ENCODE results near the gene MYBPC2.
"Not testable (repeated sequence)": the region's sequence is repeated elsewhere in the genome, so short reads cannot be mapped to it uniquely, and the experiment has no call there.

MYBPC2 gene

DNA sequence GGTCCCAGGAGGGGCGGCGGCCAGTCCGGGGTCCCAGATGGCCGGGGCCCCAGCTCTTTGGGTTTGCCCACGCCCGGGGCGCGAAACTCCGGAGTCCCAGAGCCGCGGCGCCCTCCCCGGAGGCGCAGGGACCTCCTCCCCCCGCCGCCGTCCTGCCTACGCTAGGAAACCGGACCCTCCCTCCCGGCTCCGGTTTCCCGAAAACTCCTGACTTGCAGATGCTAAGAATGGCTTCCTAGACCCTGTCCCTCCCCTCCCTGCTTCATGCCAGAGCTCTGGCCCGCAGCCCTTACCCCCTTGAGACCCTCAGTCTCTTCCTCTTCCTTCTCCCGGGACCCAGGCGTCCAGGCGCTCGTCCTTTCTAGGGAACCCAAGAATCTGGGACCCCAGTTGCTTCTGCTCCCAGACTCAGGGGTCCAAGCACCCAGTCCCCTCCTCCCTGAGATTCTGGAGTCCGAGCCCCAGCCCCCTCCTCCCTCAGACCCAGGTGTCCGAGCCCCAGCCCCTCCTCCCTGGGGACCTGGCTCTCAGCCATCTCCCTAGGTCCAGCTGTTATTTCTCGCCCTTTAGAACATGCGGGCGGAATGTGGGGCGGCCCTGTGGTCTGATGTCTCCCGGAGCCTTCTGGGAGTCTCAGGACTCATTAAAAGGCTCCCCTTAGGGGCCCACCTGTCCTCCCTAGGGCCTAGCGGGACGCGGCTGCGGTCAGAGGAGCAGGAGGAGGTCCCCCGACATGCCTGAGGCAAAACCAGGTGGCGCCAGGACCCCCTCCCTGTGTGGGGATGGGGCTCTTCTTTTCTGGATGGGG is at the start of gene MYBPC2:
TSS of gene MYBPC2 (plus strand) at position 672 of the 808 bp plus-strand sequence. CDS start at position 734, 62 bp downstream.
- DNase-seq, result peak; percentile 5

DNA sequence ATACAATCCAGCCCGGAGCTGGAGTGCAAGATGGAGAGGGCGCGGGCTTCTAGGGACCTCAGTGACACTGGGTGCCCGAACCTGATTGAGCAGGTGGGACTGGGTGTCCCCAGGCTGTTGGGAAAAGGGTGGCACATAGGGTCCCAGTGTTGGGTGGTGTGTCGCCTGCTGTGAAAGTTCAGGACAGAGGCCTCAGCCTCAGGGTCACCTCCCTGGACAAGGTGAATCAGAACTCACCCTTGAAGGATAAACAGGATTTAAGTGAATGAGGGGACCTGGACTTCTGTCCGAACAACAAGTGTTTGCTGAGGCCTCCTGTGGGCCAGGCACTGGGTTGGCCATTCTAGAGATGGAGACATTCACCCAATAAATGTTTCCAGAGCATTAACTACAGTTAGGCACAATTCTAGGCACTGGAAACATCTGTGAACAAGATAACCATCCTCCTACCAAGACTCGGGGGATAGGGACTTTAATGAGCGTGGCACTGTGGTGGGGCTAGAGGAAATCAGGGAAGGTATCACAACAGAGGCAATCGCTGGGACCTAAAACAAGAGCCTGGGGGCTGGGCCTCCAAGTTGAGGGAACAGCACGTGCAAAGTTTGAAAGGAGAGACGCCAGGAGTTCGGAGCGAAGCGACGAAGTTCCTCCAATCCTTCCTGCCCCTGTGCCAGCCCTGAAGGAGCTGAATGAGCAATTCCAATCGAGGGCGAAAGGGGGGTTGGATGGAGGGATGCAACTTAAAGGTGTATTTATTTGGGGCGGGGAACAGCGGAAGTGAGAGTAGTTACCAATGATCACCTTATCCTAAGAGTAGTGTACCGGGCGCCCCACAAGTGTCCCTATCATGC is 49.5 kb upstream of the MYBPC2 start:
- DNase-seq, result no peak

DNA sequence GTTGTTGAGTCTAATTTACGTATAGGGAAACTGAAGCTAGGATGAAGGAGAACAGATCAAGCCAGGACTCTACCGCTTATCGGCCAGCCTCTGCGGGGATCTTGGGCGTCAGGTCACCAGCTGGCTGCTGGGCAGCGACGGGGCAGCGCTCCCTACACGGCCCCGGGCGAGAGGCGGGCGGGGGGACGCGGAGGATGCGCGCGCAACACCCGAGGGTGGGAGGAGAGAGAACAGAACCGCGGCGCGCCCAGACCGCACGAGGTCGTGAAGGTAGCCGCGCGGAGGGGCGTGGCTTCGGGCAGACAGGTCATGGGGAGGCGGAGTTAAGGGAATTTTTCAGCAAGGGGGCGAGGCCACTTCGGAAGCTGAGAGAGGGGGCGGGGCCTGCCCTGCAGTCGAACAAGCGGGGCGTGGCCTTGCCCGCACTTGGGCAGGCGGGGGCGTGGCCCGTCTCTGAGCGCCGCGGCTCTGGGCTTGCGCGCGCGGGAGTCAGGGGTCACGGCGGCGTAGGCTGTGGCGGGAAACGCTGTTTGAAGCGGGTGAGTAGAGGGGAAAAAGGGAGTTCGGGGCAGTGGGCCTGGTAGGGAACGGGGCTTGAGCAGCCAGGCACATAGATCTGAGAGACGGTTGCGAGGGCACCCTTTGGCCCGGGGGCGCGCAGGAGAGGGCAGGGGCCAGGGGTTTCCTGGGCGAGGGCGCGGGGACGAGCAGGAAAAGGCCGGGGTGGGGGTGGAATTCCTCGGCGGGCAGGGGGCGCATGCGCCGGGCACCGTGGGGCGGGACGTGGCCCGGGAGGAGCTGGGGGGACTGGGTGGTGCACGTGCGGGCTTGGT is 48.6 kb upstream of the MYBPC2 start, which contains the start of gene POLD1:
TSS of gene POLD1 (plus strand) at position 496 of the 833 bp plus-strand sequence. CDS start 14,505 bp downstream, outside the sequence.
- DNase-seq, result peak; percentile 96

DNA sequence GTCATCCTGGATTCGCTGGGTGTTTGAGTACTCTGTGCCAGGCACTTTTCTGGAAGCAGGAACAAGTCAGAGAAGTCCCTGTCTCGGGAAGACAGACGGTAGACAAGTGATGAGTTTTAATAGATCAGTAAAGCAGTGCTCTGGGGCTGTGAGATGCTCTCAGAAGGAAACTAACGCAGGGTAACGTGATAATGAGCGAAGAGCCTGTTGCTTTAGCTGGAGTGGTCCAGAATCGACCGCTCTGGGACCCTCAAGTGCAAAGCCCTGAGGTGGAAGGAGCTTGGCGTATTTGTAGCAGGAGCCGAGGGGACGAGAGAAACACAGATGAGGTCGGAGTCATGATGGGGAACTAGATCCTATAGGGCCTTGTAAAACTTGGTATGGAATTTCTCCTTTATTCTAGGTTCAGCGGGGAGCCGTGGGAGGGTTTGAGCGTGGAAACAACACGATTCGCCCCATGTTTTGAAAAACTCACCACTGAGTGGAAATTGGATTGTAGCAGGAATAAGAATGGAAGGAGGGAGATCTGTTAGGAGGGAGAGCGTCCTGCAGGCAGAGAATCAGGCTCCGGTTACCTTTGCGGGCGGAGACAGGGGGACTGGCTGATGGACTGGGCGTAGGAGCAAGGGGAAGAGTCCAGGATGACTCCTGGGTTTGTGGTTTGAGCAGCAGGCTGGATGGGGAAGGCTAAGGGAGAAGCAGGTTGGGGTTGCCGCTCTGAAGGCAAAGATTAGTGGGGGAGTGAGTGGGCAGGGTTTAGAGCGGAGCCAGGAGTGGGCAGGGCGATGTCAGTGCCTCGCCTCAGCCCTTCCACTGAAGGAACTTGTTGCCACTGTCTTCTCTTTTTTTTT is 47.8 kb upstream of the MYBPC2 start:
- no peak for DNase-seq

DNA sequence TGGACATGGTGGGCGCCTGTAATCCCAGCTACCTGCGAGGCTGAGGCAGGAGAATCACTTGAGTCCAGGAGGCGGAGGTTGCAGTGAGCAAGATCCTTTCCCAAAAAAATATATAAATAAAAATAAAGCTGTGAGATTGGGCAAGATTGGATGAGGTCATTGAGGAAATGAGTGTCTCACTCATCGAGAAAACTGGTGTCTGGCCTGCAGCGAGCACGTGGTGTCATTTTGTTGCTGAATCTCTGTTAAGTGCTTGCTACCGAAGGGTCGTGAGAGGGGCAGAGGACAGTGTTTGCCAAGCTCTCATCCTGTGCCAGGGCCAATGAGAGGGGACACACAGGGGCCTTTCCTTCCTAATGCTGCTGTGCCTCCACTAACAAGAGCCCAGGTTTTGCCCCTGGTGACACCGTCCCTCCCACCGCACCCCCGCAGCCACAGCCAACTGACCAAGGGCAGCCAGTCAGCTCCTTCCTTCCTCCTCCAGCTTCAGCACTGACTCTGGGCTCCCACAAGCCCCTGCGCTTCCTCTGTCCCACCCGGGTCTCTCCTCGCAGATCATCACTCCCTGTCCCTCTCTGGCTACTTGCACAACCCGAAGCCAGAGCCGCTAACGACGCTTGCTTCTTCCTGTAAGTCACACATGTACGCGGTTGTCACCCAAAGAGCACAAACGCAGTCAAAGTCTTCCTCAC is 45.4 kb upstream of the MYBPC2 start:
- no peak for DNase-seq

DNA sequence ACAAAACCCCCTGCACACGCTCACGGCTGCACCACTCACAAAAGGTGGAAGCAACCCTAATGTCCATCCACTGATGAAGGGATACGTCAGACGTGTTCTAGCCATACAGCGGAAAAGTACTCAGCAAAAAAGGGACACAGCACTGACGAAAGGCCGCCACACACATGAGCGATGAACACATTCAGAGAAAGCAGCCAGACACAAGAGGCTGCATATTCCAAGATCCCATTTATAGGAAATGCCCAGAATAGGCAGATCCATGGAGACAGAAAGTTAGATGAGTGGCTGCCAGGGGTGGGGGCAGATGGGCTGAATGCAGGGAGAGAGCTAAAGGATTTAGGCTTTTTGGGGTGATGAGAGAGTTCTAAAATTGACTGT is 44.8 kb upstream of the MYBPC2 start:
- no peak for DNase-seq

DNA sequence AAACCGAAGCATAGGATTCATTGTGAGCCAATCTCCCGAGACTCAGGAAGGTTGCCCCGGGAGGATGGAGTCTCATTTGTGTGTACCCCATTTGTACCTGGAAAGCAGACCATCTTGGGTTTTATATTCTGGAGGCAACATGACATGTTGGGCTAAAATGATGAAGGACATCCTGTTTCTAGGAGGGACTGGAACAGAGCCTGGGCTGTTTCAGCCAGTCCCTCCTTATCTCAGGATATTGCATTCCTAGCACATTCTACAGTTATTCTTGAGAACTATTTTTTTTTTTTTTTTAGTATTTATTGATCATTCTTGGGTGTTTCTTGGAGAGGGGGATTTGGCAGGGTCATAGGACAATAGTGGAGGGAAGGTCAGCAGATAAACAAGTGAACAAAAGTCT is 42.4 kb upstream of the MYBPC2 start:
- not testable (repeated sequence) for DNase-seq

DNA sequence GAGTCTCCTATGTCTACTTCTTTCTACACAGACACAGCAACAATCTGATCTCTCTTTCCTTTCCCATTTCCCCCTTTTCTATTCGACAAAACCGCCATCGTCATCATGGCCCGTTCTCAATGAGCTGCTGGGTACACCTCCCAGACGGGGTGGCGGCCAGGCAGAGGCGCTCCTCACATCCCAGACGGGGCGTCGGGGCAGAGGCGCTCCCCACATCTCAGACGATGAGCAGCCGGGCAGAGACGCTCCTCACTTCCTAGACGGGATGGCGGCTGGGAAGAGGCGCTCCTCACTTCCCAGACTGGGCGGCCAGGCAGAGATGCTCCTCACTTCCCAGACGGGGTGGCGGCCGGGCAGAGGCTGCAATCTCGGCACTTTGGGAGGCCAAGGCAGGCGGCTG is 41.7 kb upstream of the MYBPC2 start:
- DNase-seq, result not testable (repeated sequence)

DNA sequence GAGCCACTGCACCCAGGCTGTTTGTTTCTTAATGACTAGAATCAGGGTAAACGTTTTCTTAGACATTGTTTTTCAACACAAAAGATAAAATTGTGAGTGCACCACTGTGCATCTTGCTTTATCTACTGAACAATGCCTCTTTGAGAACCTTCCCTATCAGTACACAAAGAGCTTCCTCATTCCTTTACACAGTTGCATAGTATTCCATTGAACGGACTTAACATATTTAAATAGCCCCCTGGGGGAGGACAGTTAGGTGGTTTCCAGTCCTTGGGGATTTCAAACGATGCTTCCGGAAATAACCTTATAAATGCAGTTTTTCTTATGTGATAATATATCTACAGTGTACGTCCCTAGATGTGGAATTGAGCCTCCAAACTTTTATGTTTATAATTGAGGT is 39.9 kb upstream of the MYBPC2 start:
- DNase-seq, result no peak

DNA sequence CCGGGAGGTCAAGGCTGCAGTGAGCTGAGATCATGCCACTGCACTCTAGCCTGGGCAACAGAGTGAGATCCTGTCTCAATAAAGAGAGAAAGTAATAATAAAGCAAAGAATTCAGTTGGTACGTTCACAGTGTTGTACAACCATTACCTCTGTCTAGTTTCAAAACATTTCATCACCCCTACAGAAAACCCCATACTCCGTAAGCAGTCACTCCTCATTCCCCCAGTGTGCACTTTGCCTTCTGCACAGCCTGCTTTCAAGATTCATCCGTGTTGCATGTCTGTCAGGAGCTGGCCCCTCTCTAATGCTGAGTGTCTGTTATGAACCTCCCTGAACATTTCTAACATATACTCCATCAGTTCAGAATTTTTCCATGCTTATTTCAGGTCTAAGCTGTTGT is 39.1 kb upstream of the MYBPC2 start:
- DNase-seq, result no peak

DNA sequence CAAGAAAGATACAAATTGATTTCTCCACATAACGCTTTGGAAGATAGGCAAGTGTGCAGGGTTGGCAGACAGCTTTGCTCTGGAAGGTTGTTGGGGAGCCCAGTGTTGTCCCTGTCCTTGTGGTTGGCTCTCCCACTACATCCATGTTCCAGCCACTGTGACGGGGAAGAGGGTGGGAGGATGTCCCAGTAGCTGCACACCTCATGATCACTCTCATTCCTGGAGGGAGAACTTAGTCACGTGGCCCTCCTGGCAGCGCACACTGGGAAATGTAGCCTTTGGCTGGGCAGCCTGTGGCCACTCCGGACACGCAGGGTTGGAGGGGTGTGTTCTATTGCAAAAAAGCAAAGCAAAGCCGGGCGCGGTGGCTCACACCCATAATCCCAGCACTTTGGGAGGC is 38.7 kb upstream of the MYBPC2 start:
- DNase-seq, result no peak

DNA sequence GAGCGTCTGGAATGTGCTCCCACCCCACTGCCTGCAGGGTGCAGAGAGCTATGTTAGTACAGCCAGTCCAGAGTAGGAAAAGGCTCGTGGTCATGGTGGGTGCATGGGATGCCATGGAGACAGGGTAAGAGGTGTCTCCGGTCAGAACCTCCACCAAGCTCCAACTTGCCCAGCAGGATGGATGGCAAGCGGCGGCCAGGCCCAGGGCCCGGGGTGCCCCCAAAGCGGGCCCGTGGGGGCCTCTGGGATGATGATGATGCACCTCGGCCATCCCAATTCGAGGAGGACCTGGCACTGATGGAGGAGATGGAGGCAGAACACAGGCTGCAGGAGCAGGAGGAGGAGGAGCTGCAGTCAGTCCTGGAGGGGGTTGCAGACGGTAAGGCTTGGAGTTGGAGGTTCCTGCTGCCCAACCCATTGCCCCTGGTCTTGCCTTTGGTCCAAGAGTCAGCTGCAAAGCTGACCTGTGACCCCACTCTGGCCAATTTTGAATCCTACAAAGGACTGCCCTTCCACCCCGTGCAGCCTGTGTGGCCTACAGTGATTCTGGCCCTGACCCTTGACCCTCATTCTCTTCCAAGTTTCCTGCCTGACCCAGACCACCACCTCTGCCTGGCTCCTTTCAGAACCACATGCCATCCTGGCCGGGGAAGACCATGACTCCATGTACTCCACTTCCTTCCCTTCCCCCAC is 33.9 kb upstream of the MYBPC2 start:
- no peak for DNase-seq

DNA sequence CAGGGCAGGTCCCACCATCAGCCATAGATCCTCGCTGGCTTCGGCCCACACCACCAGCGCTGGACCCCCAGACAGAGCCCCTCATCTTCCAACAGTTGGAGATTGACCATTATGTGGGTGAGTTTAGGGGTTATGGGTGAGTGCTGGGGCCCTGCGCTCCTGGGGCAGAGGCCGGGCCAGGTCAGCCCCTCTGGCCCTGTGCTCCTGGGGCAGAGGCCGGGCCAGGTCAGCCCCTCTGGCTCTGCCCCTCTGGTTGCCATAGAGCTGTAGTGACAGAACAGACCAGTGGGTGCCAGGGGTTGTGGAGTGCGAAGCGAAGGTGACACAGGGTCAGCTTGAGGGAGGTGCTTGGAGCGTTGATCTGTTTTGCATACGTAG is 33.3 kb upstream of the MYBPC2 start:
- DNase-seq, result no peak

DNA sequence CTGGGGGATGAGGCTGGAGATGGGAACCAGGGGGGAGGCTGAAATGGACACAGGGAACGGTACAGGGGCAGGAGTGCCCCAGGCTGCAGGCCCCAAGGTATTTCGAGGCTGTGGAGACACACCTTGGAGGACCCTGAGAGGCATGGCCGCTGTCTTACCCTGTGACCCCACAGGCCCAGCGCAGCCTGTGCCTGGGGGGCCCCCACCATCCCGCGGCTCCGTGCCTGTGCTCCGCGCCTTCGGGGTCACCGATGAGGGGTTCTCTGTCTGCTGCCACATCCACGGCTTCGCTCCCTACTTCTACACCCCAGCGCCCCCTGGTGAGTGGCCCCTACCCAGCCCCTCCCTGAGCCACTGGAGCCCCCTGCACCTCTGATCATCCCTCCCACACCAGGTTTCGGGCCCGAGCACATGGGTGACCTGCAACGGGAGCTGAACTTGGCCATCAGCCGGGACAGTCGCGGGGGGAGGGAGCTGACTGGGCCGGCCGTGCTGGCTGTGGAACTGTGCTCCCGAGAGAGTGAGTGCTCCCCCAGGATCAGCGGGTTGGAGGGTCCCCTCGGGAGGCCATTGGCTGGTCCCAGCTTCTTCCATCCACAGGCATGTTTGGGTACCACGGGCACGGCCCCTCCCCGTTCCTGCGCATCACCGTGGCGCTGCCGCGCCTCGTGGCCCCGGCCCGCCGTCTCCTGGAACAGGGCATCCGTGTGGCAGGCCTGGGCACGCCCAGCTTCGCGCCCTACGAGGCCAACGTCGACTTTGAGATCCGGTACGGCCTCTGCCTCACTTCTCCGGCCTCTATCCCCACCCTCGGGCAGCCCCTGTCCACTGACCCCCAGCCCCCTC is 30.9 kb upstream of the MYBPC2 start:
- DNase-seq, result no peak

DNA sequence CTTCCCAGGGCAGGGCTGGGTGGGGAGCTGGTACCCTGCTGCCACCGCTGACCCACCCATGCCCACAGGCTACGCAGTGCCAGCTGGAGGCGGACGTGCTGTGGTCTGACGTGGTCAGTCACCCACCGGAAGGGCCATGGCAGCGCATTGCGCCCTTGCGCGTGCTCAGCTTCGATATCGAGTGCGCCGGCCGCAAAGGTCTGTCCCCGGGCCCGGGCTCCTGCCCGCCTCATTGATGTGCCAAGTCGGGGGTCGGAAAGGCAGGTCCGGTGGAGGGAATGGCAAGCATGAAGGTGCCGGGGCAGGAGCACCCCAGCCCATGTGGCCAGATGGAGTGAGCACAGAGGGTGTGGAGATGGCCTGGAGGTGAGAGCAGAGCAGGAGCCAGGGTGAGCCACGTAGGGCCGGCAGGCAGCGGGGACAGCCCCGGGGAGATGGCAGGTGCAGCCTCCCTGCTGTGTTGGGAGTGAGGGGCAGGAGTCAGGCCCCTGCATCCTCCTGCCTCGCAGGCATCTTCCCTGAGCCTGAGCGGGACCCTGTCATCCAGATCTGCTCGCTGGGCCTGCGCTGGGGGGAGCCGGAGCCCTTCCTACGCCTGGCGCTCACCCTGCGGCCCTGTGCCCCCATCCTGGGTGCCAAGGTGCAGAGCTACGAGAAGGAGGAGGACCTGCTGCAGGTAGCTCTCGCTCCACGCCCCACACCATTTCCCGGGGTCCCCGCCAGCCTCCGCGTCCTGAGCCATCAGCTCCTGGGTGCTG is 30.0 kb upstream of the MYBPC2 start:
- no peak for DNase-seq

DNA sequence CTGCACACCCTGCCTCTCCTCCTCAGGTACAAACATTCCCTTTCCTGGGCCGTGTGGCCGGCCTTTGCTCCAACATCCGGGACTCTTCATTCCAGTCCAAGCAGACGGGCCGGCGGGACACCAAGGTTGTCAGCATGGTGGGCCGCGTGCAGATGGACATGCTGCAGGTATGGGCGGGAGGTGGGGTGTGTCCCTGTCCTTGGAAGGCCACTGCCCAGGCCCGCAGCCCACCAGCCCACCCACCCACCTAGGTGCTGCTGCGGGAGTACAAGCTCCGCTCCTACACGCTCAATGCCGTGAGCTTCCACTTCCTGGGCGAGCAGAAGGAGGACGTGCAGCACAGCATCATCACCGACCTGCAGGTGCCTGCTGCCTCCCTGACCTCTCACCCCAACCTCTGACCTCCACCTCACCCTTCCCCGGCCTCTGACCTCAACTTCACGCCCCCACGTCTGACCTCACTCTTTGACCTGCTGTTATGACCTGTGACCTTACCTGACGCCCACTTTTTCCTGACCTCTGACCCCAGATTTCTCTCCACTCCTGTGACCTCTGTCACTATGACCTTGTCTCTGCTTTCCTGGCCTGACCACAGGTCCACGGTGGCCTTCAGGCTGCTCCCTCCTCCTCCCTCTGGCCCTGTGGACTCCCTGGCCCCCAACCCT is 26.4 kb upstream of the MYBPC2 start:
- no peak for DNase-seq

DNA sequence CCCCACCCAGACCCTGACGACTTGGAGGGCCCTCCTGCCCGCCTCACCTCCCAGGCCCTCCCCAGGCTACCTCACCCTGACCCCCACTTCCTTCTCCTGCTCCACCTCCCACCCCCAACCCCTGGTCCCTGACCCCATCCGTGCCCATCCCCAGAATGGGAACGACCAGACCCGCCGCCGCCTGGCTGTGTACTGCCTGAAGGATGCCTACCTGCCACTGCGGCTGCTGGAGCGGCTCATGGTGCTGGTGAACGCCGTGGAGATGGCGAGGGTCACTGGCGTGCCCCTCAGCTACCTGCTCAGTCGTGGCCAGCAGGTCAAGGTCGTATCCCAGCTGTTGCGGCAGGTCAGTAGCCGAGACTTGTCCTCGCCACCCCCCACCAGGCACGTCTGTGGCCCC is 25.9 kb upstream of the MYBPC2 start:
- DNase-seq, result no peak

DNA sequence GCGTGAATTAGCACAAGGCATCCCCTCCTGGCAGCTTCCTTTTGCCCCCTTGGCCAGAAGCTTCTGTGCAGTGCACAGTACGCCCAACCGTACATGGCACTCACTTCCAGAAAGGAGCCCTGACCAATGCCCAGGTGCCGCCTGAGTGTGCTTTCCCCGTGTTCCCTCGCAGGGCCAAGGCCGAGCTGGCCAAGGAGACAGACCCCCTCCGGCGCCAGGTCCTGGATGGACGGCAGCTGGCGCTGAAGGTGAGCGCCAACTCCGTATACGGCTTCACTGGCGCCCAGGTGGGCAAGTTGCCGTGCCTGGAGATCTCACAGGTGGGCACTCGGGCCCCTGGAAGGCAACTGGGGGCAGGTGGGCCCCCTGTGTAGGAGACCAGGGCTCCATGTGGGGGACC is 23.3 kb upstream of the MYBPC2 start:
- no peak for DNase-seq

DNA sequence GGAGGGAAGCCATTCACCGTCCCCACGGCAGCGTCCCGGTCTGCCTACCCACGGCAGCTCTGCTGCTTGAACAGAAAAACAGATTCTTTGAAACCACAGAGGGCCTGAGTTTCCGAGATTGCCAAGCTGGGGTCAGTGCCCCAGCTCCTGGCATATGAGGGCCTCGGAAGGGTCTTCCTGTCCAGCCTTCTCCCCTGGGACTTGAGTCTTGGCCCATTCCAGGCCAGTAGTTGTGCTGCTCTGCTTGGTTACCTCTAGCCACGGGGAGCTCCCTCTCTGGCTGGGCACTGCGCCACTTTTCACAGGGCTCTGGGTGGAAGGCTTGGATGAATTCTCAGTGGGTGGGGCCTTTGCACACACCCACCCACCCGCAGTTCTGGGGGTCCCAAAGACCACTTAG is 22.6 kb upstream of the MYBPC2 start:
- no peak for DNase-seq
